Activated T-helper 9 cell treated with anti-CD3 and anti-CD28 coated beads, Interleukin-2, amount 50 U/mL, for 16 hours (primary cell): ENCODE measurements around the gene PDE2A.
"Not testable (repeated sequence)": the region's sequence is repeated elsewhere in the genome, so short reads cannot be mapped to it uniquely, and the experiment has no call there.

Source experiments
- DNase-seq: peaks from one replicate; pipeline ENCODE4 v3.0.0-alpha.2; 2020; ENCODE audit warnings: low read depth

PDE2A gene

GRCh38 chr11:72575533-72576242 lies 98.5 kb downstream of the PDE2A start:
- no peak for DNase-seq

DNA sequence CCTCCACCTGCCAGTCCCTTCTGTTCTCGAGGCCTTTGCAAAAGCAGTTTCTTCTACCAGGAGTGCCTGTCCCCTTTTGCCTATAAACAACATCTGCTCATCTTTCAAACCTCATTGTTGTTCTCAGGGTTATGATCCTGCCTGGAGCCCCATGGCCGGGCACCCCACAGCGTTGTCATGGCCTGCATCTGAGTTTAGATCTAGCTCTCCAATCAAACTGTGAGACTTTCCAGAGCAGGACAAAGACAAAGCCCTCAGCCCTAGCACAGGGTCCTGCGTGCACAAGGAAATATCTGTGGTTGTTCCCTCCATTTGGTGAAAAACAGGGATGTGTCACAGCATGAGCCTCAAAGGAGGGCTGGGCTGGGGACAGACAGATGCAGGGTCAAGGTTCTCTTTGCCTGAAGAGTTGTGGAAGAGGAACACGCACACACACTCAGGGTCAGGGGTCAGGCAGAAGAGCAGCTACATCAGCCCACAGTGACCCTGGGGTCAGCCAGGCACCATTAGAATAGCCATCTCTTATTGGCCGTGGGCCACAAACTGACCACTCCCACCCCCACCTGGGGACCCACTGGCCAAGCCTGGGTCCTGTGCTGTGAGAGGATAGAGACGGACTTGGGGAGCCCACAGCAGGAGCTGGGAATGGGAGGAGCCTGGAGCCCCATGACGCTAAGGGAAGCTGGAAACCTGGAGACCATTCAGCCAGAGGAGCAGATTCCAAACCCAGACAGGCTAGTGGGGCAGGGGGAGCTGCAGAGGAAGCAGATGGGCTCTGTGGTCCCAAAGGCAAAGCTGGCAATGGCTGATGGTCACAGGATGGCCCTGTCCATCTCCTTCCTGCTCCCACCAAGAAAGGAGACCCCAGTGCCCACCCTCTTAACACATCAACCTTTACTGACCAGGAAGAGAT lies 99.4 kb downstream of the PDE2A start:
- no peak for DNase-seq

DNA sequence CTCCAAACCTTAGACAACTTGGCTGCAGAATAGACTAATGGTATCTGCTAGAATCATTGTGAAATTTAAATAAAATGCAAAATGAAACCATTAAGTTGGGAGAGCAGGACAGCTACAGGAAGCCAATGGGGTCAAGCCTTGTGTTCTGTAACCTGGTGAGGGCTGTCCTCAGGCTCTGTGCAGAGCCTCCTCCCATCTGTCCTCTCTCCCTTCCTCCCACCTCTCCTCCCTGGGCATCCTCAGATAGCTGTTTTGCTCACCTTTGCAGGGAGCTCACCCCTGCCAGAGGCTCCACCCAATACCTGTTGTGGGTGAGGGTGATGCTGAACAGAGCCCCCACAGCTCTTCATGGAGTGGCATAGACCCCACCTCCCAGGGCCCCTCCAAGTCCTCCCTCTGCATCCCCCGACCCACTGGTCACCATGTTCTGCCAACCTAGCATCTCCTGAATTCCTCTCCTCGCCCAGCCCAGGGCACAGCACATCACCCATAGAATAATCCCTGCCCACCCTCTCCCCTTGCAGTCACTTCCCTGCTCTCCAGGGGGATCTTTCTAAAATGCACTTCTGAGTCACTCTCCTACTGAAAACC lies 100.3 kb downstream of the PDE2A start:
- no peak for DNase-seq

- DNase-seq = no peak
Observed at GRCh38 chr11:72573072-72573854, 101.0 kb downstream of the PDE2A start.

DNA sequence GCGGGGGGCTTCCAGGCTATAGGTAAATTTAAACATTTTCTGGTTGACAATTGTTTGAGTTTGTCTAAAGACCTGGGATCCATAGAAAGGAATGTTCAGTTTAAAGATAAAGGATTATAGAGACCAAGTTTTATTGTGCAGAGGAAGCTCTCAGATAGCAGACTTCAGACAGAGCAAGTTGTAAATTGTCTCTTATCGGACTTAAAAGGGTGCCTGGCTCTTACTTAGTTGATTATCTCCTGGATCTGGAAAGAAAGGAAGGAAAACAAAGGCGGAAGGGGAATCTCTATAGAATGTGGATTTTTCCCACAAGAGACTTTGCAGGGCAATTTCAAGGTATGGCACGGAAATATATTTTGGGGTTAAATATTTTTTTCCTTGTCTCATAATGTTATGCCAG lies 101.7 kb downstream of the PDE2A start:
- DNase-seq = not testable (repeated sequence)

GRCh38 chr11:72570893-72571661 lies 103.1 kb downstream of the PDE2A start:
- DNase-seq = no peak

GRCh38 chr11:72569966-72570892 lies 104.0 kb downstream of the PDE2A start:
- DNase-seq = no peak

DNA sequence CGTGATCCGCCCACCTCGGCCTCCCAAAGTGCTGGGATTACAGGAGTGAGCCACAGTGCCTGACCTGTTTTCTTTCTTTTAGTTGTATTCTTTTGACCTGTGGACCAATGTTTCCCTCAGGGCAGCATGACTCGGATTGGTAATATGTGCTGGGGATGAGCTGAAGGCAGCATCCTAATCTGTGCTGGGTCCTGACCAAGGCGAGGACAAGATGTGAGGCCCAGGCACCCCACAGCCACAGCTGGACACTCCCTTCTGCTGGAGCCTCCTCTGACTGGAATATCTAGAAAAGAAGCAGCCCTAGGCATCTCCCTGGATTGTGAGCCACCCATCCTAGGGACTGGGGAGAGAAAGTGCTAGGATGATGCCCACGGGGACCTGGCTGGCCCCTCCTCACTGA lies 105.4 kb downstream of the PDE2A start:
- DNase-seq = no peak

DNA sequence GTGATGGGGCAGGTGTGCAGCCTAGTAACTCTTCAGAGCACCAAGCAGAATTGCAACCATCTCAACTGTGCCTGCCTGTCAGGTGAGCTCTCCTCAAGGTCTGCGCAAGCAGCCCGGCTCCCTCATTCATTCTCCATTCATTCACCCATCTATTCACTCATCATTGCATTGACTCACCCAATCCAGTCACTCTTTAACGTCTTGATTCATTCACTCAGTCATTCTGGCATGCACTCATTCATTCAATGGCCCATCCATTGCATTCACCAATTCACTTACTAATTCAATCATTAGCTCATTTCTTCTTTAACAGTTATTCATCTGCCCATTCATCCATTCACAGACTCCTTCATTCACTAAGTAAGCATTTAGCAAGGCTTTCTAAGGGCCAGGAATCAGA lies 111.8 kb downstream of the PDE2A start:
- DNase-seq = no peak

DNA sequence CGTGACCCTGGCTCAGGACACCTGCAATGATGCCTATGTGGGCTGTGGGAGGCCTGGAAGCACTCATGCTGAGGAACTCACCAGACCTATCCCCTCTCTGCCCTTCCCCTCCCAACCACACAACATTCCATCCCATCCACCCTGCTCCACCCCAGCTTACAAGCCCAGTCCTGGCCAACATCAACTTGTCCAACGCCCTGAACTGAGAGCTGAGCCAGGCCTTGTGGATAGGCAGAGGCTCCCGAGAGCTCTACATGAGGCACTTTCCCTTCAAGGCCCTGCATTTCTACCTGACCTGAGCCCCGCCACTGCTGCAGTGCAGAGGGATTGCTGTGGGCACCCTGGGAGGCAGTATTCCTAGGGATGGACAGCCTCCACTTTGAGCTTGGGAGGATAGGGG lies 112.4 kb downstream of the PDE2A start:
- no peak for DNase-seq

DNA sequence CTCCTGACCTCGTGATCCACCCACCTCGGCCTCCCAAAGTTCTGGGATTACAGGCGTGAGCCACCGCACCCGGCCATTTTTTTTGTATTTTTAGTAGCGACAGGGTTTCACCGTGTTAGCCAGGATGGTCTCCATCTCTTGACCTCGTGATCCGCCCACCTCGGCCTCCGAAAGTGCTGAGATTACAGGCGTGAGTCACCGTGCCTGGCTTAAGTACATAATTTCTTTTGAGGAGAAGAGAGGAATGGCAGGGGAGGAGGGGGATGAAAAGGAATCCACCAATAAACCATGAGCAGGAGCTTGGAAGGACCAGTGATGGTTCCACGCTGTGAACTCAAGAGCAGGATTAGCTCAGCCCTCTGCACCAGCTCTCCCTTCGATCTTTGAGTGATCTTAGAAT lies 113.4 kb downstream of the PDE2A start:
- not testable (repeated sequence) for DNase-seq

DNA sequence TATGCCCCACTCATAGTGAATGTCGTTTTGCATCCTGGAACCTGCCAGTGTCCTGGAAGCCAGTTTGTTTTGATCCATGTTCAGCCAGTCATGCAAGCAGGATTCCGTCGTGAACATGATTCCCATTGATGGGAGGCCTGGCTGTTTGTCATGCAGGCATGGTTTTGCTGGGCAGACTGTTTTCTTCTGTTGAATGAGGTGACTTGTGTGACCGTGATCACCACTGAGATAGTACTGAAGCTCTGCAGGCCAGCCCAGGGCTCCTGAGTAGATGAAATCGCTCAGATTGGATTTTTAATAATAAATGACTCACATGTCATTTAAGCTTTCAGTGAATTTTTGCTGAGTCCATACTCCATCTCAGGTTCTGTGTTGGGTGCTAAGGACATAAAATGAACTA lies 117.8 kb downstream of the PDE2A start:
- no peak for DNase-seq

GRCh38 chr11:72555014-72555522 lies 119.2 kb downstream of the PDE2A start:
- not testable (repeated sequence) for DNase-seq

DNA sequence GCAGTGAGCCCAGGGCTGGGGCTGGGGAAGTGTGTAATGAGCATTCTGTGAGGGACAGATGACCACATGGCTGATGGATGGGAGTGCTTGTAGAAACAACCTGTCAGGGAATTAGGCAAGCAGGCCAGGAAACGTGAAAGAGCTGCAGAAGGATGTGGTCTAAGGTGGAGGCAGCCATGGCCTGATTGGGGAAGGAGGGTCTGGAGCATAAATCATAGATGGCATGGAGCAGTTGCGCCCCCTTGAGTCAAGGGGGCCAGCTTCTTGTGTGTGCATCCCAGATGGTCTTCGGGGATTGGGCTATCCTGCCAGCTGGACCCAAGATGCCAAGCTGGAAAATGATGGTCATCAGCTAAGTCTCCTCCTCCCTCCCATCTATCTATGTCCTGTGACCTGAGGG lies 120.5 kb downstream of the PDE2A start:
- DNase-seq = no peak

DNA sequence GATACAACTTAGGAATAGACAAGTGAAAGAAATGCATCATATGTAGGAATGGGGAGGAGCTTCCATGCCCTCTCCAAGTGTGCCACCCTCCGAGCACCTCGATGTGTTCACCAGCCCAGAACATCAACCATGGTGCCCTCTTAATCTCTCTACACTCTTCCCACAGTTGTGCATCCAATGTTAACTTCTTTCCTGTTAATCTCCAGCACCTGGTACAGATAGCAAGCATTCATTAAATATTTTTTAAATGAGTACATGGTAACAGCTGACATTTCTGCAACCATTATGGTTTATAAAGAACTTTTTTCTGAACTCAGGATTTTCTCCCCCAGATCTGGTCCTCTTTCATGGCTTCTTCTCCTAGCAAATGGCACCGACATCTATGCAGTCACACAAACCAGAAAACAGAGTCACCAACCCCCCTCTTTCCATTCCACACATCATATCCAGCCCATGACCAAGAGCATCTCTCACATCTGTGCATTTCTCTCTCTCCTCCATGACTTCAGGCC lies 121.8 kb downstream of the PDE2A start:
- DNase-seq = no peak

- DNase-seq = no peak
Observed at GRCh38 chr11:72551571-72551970, 122.7 kb downstream of the PDE2A start.

GRCh38 chr11:72548463-72548862 lies 125.8 kb downstream of the PDE2A start:
- DNase-seq = no peak

- DNase-seq = no peak
Observed at GRCh38 chr11:72546866-72547265, 127.4 kb downstream of the PDE2A start.

DNA sequence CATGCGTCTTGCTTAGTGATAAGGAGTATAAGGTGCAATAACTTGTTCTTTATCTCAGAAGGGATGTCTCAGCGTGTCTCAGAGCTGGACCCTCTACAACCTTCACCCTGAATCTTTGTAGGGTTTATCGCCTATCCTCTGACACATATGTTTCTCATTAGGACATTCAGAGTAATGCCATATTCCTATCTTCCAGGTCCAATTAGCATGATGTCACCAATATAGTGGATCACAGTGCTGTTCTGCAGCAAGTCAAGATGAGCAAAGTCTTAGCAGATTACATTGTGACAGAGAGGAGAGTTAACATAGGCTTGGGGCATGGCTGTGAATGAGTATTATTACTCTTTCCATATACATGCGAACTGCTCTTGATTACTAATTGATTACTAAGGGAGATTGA lies 129.6 kb downstream of the PDE2A start:
- no peak for DNase-seq
